ENCODE measurements around the gene GIMAP7. TPM values are rescaled to one million over a fixed set of nuclear protein-coding genes. Genes with fewer than 3 reads are reported as not detected.
A peak's percentile ranks its signal among the peaks of the same experiment; 100 is the strongest.

Gene GIMAP7
- total and polyA plus RNA-seq, 12 donors: 7.5 to 77.5 (median 19.8) TPM

- ATAC-seq (peak; percentile 64 to 90 (median 82)), DNase-seq (peak in 1 of 2 donors; percentile 51)
- peak within 1 kb of the TSS; percentile 37 to 72 (median 60) for H3K4me3 ChIP-seq
- intact Hi-C loops (cut with DNase I): loop anchor here in 6 of 10 donors (5.0 to 10.0 kb wide), 8 partner anchors 45 to 188 kb away; partner anchors contain the start of genes GIMAP8 (in 4 of the 6), GIMAP1 (in 1 of the 6) and GIMAP5 (in 1 of the 6)
- H3K9me3 ChIP-seq: peaks cover 0 to 16% (median 0%) of the 10 kb centered on the region in 11 donors
- peaks cover 0 to 24% (median 15%) of the 10 kb centered on the region in 9 donors for H3K36me3 ChIP-seq
- H3K27me3 ChIP-seq: no peaks in the 10 kb centered on the region
- 59 to 68% methylated on average over 9 of the region's 9 CpGs for WGBS, 2 donors
- H3K27ac ChIP-seq: peak within 1 kb of the TSS; percentile 55 to 97 (median 89)
- H3K4me1 ChIP-seq: peaks cover 0 to 33% (median 11%) of the 10 kb centered on the region in 9 donors
- TF ChIP-seq CTCF (IDR thresholded peaks at IDR 0.05): no peak
These were observed 52.5 kb downstream of the GIMAP7 start, which contains the start of gene GIMAP4 for GRCh38 chr7:150567169-150567568. Gene GIMAP4, plus strand, starts transcription at chr7:150567390. Its CDS starts 2,512 bp downstream, at chr7:150569902.

- ATAC-seq (peak; percentile 9 to 60 (median 40)), DNase-seq (no peak)
- TF ChIP-seq CTCF (IDR thresholded peaks at IDR 0.05): no peak
- intact Hi-C loops (cut with DNase I): loop anchor here in 6 of 10 donors (5.0 to 10.0 kb wide), 8 partner anchors 46 to 187 kb away; partner anchors contain the start of genes GIMAP8 (in 4 of the 6), GIMAP1 (in 1 of the 6) and GIMAP5 (in 1 of the 6)
- Histone ChIP-seq H3K36me3 (peaks cover 0 to 32% (median 22%) of the 10 kb centered on the region in 9 donors), H3K9me3 (peaks cover 0 to 23% (median 4%) of the 10 kb centered on the region in 11 donors), H3K4me3 (peak overlapping the region; percentile 37 to 72 (median 60)), H3K4me1 (peaks cover 0 to 33% (median 11%) of the 10 kb centered on the region in 9 donors), H3K27me3 (no peaks in the 10 kb centered on the region), H3K27ac (peak overlapping the region; percentile 55 to 97 (median 89))
- WGBS, 2 donors: 45 to 64% methylated on average over 3 of the region's 3 CpGs
These were observed 53.2 kb downstream of the GIMAP7 start for GRCh38 chr7:150567871-150568301.

- peak in 6 of 8 donors; percentile 34 to 71 (median 58) for ATAC-seq
- WGBS, 2 donors: 66 to 67% methylated on average over 2 of the region's 2 CpGs
These were observed 54.0 kb downstream of the GIMAP7 start for GRCh38 chr7:150568714-150569113.

More at GRCh38 chr7:150568714-150569113, 54.0 kb downstream of the GIMAP7 start:
- no peak for DNase-seq
- Histone ChIP-seq H3K27me3 (no peaks in the 10 kb centered on the region), H3K36me3 (peaks cover 0 to 39% (median 25%) of the 10 kb centered on the region in 9 donors), H3K27ac (peak overlapping the region; percentile 41 to 97 (median 89)), H3K4me1 (peaks cover 0 to 33% (median 11%) of the 10 kb centered on the region in 9 donors), H3K4me3 (peak overlapping the region; percentile 37 to 72 (median 60)), H3K9me3 (peaks cover 0 to 29% (median 8%) of the 10 kb centered on the region in 11 donors)
- intact Hi-C loops (cut with DNase I): loop anchor here in 6 of 10 donors (5.0 to 10.0 kb wide), 8 partner anchors 46 to 186 kb away; partner anchors contain the start of genes GIMAP8 (in 4 of the 6), GIMAP1 (in 1 of the 6) and GIMAP5 (in 1 of the 6)
- TF ChIP-seq CTCF (IDR thresholded peaks at IDR 0.05): no peak

Measured in heart right ventricle (tissue), 16 donors.